WTC11 (cell line): ENCODE data around the gene HIP1. TPM values are rescaled to one million over a fixed set of nuclear protein-coding genes. Genes with fewer than 3 reads are reported as not detected.

ENCODE experiments used
- ATAC-seq: fragments of 200-7000 bp; cut with Tn5 transposase; 2 replicates; pipeline ENCODE4 v1.10.0; 2021; ENCODE audit warnings: mild to moderate bottlenecking, moderate library complexity
- CTCF ChIA-PET: fragments of 300-600 bp; sonication (Branson Sonifier 250); formaldehyde crosslinking; loops from one replicate; lab custom pipeline; 2021; ENCODE audit warnings: antibody characterized with exemption; lab: Charles Lee
- POLR2A ChIA-PET: fragments of 350-600 bp; sonication (Branson Sonifier 250); formaldehyde crosslinking; loops from one replicate; lab custom pipeline; 2021; ENCODE audit warnings: antibody characterized with exemption; lab: Charles Lee
- DNase-seq: peaks from one replicate; pipeline ENCODE4 v3.0.0; 2021; ENCODE audit warnings: low spot score
- H3K27ac Mint-ChIP-seq: 2 replicates; pipeline ENCODE4 v1.8.0; 2021; ENCODE audit warnings: mixed read lengths
- H3K27me3 Mint-ChIP-seq: 2 replicates; pipeline ENCODE4 v1.8.0; 2021; ENCODE audit warnings: low read depth, mild to moderate bottlenecking, moderate library complexity, mixed read lengths
- H3K36me3 Mint-ChIP-seq: 2 replicates; pipeline ENCODE4 v1.8.0; 2021; ENCODE audit warnings: mixed read lengths
- H3K4me1 Mint-ChIP-seq: 2 replicates; pipeline ENCODE4 v1.8.0; 2022; ENCODE audit warnings: mixed read lengths
- H3K4me3 Mint-ChIP-seq: 2 replicates; pipeline ENCODE4 v1.8.0; 2021; ENCODE audit warnings: mild to moderate bottlenecking, moderate library complexity, mixed read lengths
- H3K9me3 Mint-ChIP-seq: 2 replicates; pipeline ENCODE4 v1.8.0; 2021; ENCODE audit warnings: mixed read lengths
- ATF6 ChIP-seq: sonication (generic); formaldehyde crosslinking; IDR thresholded peaks from 2 replicates; pipeline ENCODE4 v1.8.1; 2023; ENCODE audit warnings: mild to moderate bottlenecking, missing genetic modification reagents
- CREM ChIP-seq: sonication (generic); formaldehyde crosslinking; IDR thresholded peaks from 2 replicates; pipeline ENCODE4 v1.8.1; 2022; ENCODE audit warnings: mild to moderate bottlenecking, missing genetic modification reagents, moderate library complexity
- E2F4 ChIP-seq: sonication (generic); formaldehyde crosslinking; IDR thresholded peaks from 2 replicates; pipeline ENCODE4 v1.8.1; 2022; ENCODE audit warnings: low read depth, mild to moderate bottlenecking, moderate library complexity, missing genetic modification reagents, borderline replicate concordance
- IRF2 ChIP-seq: sonication (generic); formaldehyde crosslinking; IDR thresholded peaks from 2 replicates; pipeline ENCODE4 v1.8.0; 2022; ENCODE audit warnings: low read depth, missing genetic modification reagents, borderline replicate concordance
- MXD4 ChIP-seq: fragments of 250-450 bp; sonication (Bioruptor Pico); IDR thresholded peaks from 2 replicates; pipeline ENCODE4 v1.8.0; 2021; ENCODE audit warnings: mild to moderate bottlenecking, moderate library complexity, borderline replicate concordance
- MYBL2 ChIP-seq: sonication (generic); formaldehyde crosslinking; IDR thresholded peaks from 2 replicates; pipeline ENCODE4 v1.8.1; 2023; ENCODE audit warnings: mild to moderate bottlenecking, moderate library complexity, missing genetic modification reagents
- NFATC4 ChIP-seq: fragments of 250-450 bp; sonication (Bioruptor Pico); IDR thresholded peaks from 2 replicates; pipeline ENCODE4 v1.9.0; 2021; ENCODE audit warnings: mild to moderate bottlenecking
- NR1H2 ChIP-seq: sonication (generic); formaldehyde crosslinking; IDR thresholded peaks from 2 replicates; pipeline ENCODE4 v1.9.0; 2021; ENCODE audit warnings: mild to moderate bottlenecking, moderate library complexity, missing genetic modification reagents
- TCF7 ChIP-seq: sonication (generic); formaldehyde crosslinking; IDR thresholded peaks from 2 replicates; pipeline ENCODE4 v1.8.0; 2022; ENCODE audit warnings: mild to moderate bottlenecking, low read depth, missing genetic modification reagents, moderate library complexity
- TEAD4 ChIP-seq: sonication (generic); formaldehyde crosslinking; IDR thresholded peaks from 2 replicates; pipeline ENCODE4 v1.8.0; 2022; ENCODE audit warnings: mild to moderate bottlenecking, missing genetic modification reagents
- TP53 ChIP-seq: sonication (generic); formaldehyde crosslinking; IDR thresholded peaks from 2 replicates; pipeline ENCODE4 v1.8.1; 2023; ENCODE audit warnings: mild to moderate bottlenecking, missing genetic modification reagents
- USF1 ChIP-seq: sonication (generic); formaldehyde crosslinking; IDR thresholded peaks from 2 replicates; pipeline ENCODE4 v1.8.0; 2022; ENCODE audit warnings: mild to moderate bottlenecking, missing genetic modification reagents
- ZBTB21 ChIP-seq: sonication (generic); formaldehyde crosslinking; IDR thresholded peaks from 2 replicates; pipeline ENCODE4 v1.8.1; 2023; ENCODE audit warnings: mild to moderate bottlenecking, missing genetic modification reagents, borderline replicate concordance
- ZBTB43 ChIP-seq: sonication (generic); formaldehyde crosslinking; IDR thresholded peaks from 2 replicates; pipeline ENCODE4 v1.8.1; 2023; ENCODE audit warnings: mild to moderate bottlenecking, missing genetic modification reagents
- ZNF281 ChIP-seq: sonication (generic); formaldehyde crosslinking; IDR thresholded peaks from 2 replicates; pipeline ENCODE4 v1.8.0; 2023; ENCODE audit warnings: mild to moderate bottlenecking, missing genetic modification reagents
- ZNF532 ChIP-seq: fragments of 250-450 bp; sonication (Bioruptor Pico); IDR thresholded peaks from 2 replicates; pipeline ENCODE4 v1.9.0; 2021; ENCODE audit warnings: mild to moderate bottlenecking, borderline replicate concordance
- total RNA-seq: library from RNA; stranded (reverse); gene quantifications from 3 replicates; pipeline ENCODE4 v1.2.3, GENCODE V29; 2021

The HIP1 gene
- total RNA-seq, 1 experiment from 2014 or later: 75.8 TPM

GRCh38 chr7:75691793-75692543 lies 46.8 kb downstream of the HIP1 start (continued):
- no peak for TF ChIP-seq ZNF532
- TF ChIP-seq NR1H2 (CRISPR knock-in tag): no peak
- TF ChIP-seq, all 79 proteins: peak for 0

GRCh38 chr7:75690121-75690523 lies 48.6 kb downstream of the HIP1 start:
- no peak overlapping the region for H3K27ac Mint-ChIP-seq
- ChIA-PET CTCF (interaction anchor here (1.9 kb wide), 1 partner anchor 73 kb away, joined by 7 read pairs; no protein-coding TSS in a partner anchor), POLR2A (no interaction called here)
- H3K4me3 Mint-ChIP-seq: no peak overlapping the region
- H3K27me3 Mint-ChIP-seq: no peaks in the 10 kb centered on the region; the same call in 1 of the 2 replicates
- no peak for TF ChIP-seq MXD4 (CRISPR knock-in tag)
- TF ChIP-seq IRF2 (CRISPR knock-in tag): no peak
- no peak for TF ChIP-seq CREM (CRISPR knock-in tag)
- TF ChIP-seq MYBL2 (CRISPR knock-in tag): no peak
- no peak for TF ChIP-seq NFATC4 (CRISPR knock-in tag)
- no peak for TF ChIP-seq USF1 (CRISPR knock-in tag)
- no peak for TF ChIP-seq ZNF281 (CRISPR knock-in tag)
- TF ChIP-seq TCF7 (CRISPR knock-in tag): no peak
- TF ChIP-seq E2F4: no peak
- ATAC-seq (no peak), DNase-seq (no peak)
- no peaks in the 10 kb centered on the region for H3K9me3 Mint-ChIP-seq
- peaks cover 6% of the 10 kb centered on the region; the same call in 1 of the 2 replicates for H3K4me1 Mint-ChIP-seq
- no peaks in the 10 kb centered on the region for H3K36me3 Mint-ChIP-seq

- Mint-ChIP-seq H3K4me3 (no peak overlapping the region), H3K36me3 (no peaks in the 10 kb centered on the region), H3K27me3 (no peaks in the 10 kb centered on the region), H3K27ac (no peak overlapping the region), H3K9me3 (no peaks in the 10 kb centered on the region), H3K4me1 (peaks cover 6% of the 10 kb centered on the region; the same call in 1 of the 2 replicates)
- POLR2A ChIA-PET: no interaction called here
- CTCF ChIA-PET: interaction anchor here (1.9 kb wide), 1 partner anchor 73 kb away, joined by 7 read pairs; no protein-coding TSS in a partner anchor
- no peak for DNase-seq
- no peak for TF ChIP-seq ZBTB43 (CRISPR knock-in tag)
- no peak for TF ChIP-seq ZBTB21 (CRISPR knock-in tag)
- no peak for TF ChIP-seq TP53 (CRISPR knock-in tag)
- TF ChIP-seq TEAD4 (CRISPR knock-in tag): no peak
- TF ChIP-seq ATF6 (CRISPR knock-in tag): no peak
- ATAC-seq: no peak
These were observed 49.3 kb downstream of the HIP1 start for GRCh38 chr7:75689246-75690099.
